ENCODE measurements around the gene PPP2R5A. TPM values are rescaled to one million over a fixed set of nuclear protein-coding genes. Genes with fewer than 3 reads are reported as not detected.

The PPP2R5A gene
- total and polyA plus RNA-seq, 2 of the 13 experiments (the other 11 are each of a cell fraction or from before 2014, with no cell fraction given) = 22.0 to 31.4 TPM

GRCh38 chr1:212270564-212270963 lies 14.6 kb upstream of the PPP2R5A start:
- Histone ChIP-seq H4K20me1 (ENCODE audit: insufficient read depth, low read length) (no peaks in the 10 kb centered on the region), H3K4me2 (ENCODE audit: low read depth, low read length) (no peak overlapping the region), H3K36me3 (replicated peaks in 1 of 2; ENCODE audit: control insufficient read depth in 1 of 2, insufficient read depth in 2 of 2, low read length in 2 of 2) (no peaks in the 10 kb centered on the region), H3K79me2 (ENCODE audit: insufficient read depth, low read length) (no peaks in the 10 kb centered on the region), H3K27me3 (ENCODE audit: control insufficient read depth in 1 of 2, insufficient read depth in 2 of 2, low read length in 2 of 2) (peaks cover 0 to 3% of the 10 kb centered on the region in 2 experiments; a peak in 1 of 5 replicates), H2AFZ (ENCODE audit: low read length) (no peak overlapping the region), H3K9ac (ENCODE audit: insufficient read depth, low read depth, low read length) (no peak overlapping the region), H3K27ac (ENCODE audit: extremely low read length, insufficient read depth, low read length) (no peak overlapping the region), H3K4me3 (replicated peaks in 1 of 3; ENCODE audit: insufficient read depth in 1 of 3, low read depth in 2 of 3, low read length in 3 of 3) (no peak overlapping the region), H3K9me3 (ENCODE audit: low read length) (no peaks in the 10 kb centered on the region), H3K4me1 (ENCODE audit: insufficient read depth, low read length) (peaks cover 18% of the 10 kb centered on the region)
- ChIA-PET CTCF (ENCODE audit: low intra/inter-chr PET ratio, low total read pairs) (no interaction called here), POLR2A (interaction anchor here (2.6 kb wide), 1 partner anchor 14 kb away, joined by 9 read pairs; no protein-coding TSS in a partner anchor)
- no peak for ATAC-seq
- FAIRE-seq = no peak
- DNase-seq (ENCODE audit: low spot score) = no peak
- 29% methylated on average over 2 of the region's 2 CpGs for WGBS (ENCODE audit: low lambda C conversion rate)
- intact Hi-C loops (cut with micrococcal nuclease; ENCODE audit: unreplicated experiment) = loop anchor here (5.0 kb wide), 1 partner anchor 43 kb away; no protein-coding TSS in a partner anchor
- no peak for TF ChIP-seq U2AF2 (IDR thresholded peaks at IDR 0.05; ENCODE audit: low read depth, low read length)
- TF ChIP-seq MAFG (CRISPR knock-in tag; IDR thresholded peaks at IDR 0.05) = no peak
- no peak for TF ChIP-seq FOSL2 (CRISPR knock-in tag; IDR thresholded peaks at IDR 0.05)
- in situ Hi-C loops (cut with HindIII; ENCODE audit: extremely low pct_ligation_motif_present, low pct_unique_long_range_greater_than_20kb) = no loop called here
- BruUV-seq (replicated peaks) = no TSS peak

- Histone ChIP-seq H2AFZ (ENCODE audit: low read length) (no peak overlapping the region), H3K27me3 (ENCODE audit: control insufficient read depth in 1 of 2, insufficient read depth in 2 of 2, low read length in 2 of 2) (peaks cover 0 to 3% of the 10 kb centered on the region in 2 experiments; a peak in 1 of 5 replicates), H3K4me3 (replicated peaks in 1 of 3; ENCODE audit: insufficient read depth in 1 of 3, low read depth in 2 of 3, low read length in 3 of 3) (no peak overlapping the region), H3K36me3 (replicated peaks in 1 of 2; ENCODE audit: control insufficient read depth in 1 of 2, insufficient read depth in 2 of 2, low read length in 2 of 2) (no peaks in the 10 kb centered on the region), H3K4me1 (ENCODE audit: insufficient read depth, low read length) (peaks cover 18% of the 10 kb centered on the region), H3K9me3 (ENCODE audit: low read length) (no peaks in the 10 kb centered on the region), H3K9ac (ENCODE audit: insufficient read depth, low read depth, low read length) (no peak overlapping the region), H3K27ac (ENCODE audit: extremely low read length, insufficient read depth, low read length) (no peak overlapping the region), H4K20me1 (ENCODE audit: insufficient read depth, low read length) (no peaks in the 10 kb centered on the region), H3K4me2 (ENCODE audit: low read depth, low read length) (no peak overlapping the region), H3K79me2 (ENCODE audit: insufficient read depth, low read length) (no peaks in the 10 kb centered on the region)
- BruUV-seq (replicated peaks) = no TSS peak
- no peak for DNase-seq (ENCODE audit: low spot score)
- ATAC-seq = no peak
- CTCF ChIA-PET (ENCODE audit: low intra/inter-chr PET ratio, low total read pairs) = no interaction called here
- FAIRE-seq = no peak
- POLR2A ChIA-PET = interaction anchor here (0.6 to 2.6 kb wide), 3 partner anchors 13 to 147 kb away, joined by 3 to 9 read pairs (median 4); no protein-coding TSS in a partner anchor
- 2% methylated on average over 2 of the region's 2 CpGs for WGBS (ENCODE audit: low lambda C conversion rate)
- in situ Hi-C loops (cut with HindIII; ENCODE audit: extremely low pct_ligation_motif_present, low pct_unique_long_range_greater_than_20kb) (no loop called here), intact Hi-C loops (cut with micrococcal nuclease; ENCODE audit: unreplicated experiment) (loop anchor here (5.0 kb wide), 1 partner anchor 44 kb away; no protein-coding TSS in a partner anchor)
- no peak for TF ChIP-seq ZNF253 (CRISPR knock-in tag; IDR thresholded peaks at IDR 0.05; ENCODE audit: borderline replicate concordance)
- TF ChIP-seq SMARCC2 (IDR thresholded peaks at IDR 0.05) = no peak
- TF ChIP-seq CEBPZ (IDR thresholded peaks at IDR 0.05; ENCODE audit: low read length) = no peak
- no peak for TF ChIP-seq HOXA5 (CRISPR knock-in tag; IDR thresholded peaks at IDR 0.05)
- no peak for TF ChIP-seq ELF3 (CRISPR knock-in tag; IDR thresholded peaks at IDR 0.05)
- no peak for TF ChIP-seq HOMEZ (CRISPR knock-in tag; IDR thresholded peaks at IDR 0.05; ENCODE audit: low read depth)
- TF ChIP-seq ZNF547 (CRISPR knock-in tag; IDR thresholded peaks at IDR 0.05) = no peak
- TF ChIP-seq SOX13 (IDR thresholded peaks at IDR 0.05) = no peak
- TF ChIP-seq SOX13 (CRISPR knock-in tag; conservative IDR thresholded peaks at IDR 0.05 in 1 of 2, IDR thresholded peaks at IDR 0.05 in 1 of 2) = no peak
- TF ChIP-seq TBP (CRISPR knock-in tag; IDR thresholded peaks at IDR 0.05) = no peak
- TF ChIP-seq ZMYM4 (CRISPR knock-in tag; IDR thresholded peaks at IDR 0.05) = no peak
- TF ChIP-seq ZNF605 (CRISPR knock-in tag; IDR thresholded peaks at IDR 0.05) = no peak
- no peak for TF ChIP-seq ARNTL (CRISPR knock-in tag; IDR thresholded peaks at IDR 0.05)
Observed at GRCh38 chr1:212271234-212271633, 14.0 kb upstream of the PPP2R5A start.

Data from HepG2 (cell line).